Measurements from ENCODE around the gene PLEKHF1. TPM values are rescaled to one million over a fixed set of nuclear protein-coding genes. Genes with fewer than 3 reads are reported as not detected.

Gene PLEKHF1
- total RNA-seq, 1 donor from 2014 or later: 10.4 TPM

- no peak overlapping the region for H3K4me3 ChIP-seq (ENCODE audit: low read depth, low read length)
- no peak for TF ChIP-seq CTCF (conservative IDR thresholded peaks at IDR 0.05; ENCODE audit: low read depth, low read length)
- no peak for DNase-seq (ENCODE audit: low read depth)
Measured at GRCh38 chr19:29635963-29636362, 29.3 kb upstream of the PLEKHF1 start.

- no peak for DNase-seq (ENCODE audit: low read depth)
- no peak for TF ChIP-seq CTCF (conservative IDR thresholded peaks at IDR 0.05; ENCODE audit: low read depth, low read length)
- no peak overlapping the region for H3K4me3 ChIP-seq (ENCODE audit: low read depth, low read length)
Measured at GRCh38 chr19:29636553-29637360, 28.5 kb upstream of the PLEKHF1 start.

- TF ChIP-seq CTCF (conservative IDR thresholded peaks at IDR 0.05; ENCODE audit: low read depth, low read length): no peak
Measured at GRCh38 chr19:29639086-29639485, 26.2 kb upstream of the PLEKHF1 start.

GRCh38 chr19:29640231-29640630 is 25.0 kb upstream of the PLEKHF1 start:
- no peak overlapping the region for H3K4me3 ChIP-seq (ENCODE audit: low read depth, low read length)
- TF ChIP-seq CTCF (conservative IDR thresholded peaks at IDR 0.05; ENCODE audit: low read depth, low read length): no peak
- no peak for DNase-seq (ENCODE audit: low read depth)

More at GRCh38 chr19:29639086-29639485, 26.2 kb upstream of the PLEKHF1 start:
- no peak overlapping the region for H3K4me3 ChIP-seq (ENCODE audit: low read depth, low read length)
- DNase-seq (ENCODE audit: low read depth): no peak

- TF ChIP-seq CTCF (conservative IDR thresholded peaks at IDR 0.05; ENCODE audit: low read depth, low read length): no peak
- no peak overlapping the region for H3K4me3 ChIP-seq (ENCODE audit: low read depth, low read length)
- no peak for DNase-seq (ENCODE audit: low read depth)
Measured at GRCh38 chr19:29641597-29641996, 23.7 kb upstream of the PLEKHF1 start.

GRCh38 chr19:29643361-29643935 is 21.8 kb upstream of the PLEKHF1 start:
- no peak for TF ChIP-seq CTCF (conservative IDR thresholded peaks at IDR 0.05; ENCODE audit: low read depth, low read length)
- no peak for DNase-seq (ENCODE audit: low read depth)
- no peak overlapping the region for H3K4me3 ChIP-seq (ENCODE audit: low read depth, low read length)

All from epithelial cell of proximal tubule (primary cell).